Activated T-cell treated with anti-CD3 and anti-CD28 coated beads, Interleukin-2, amount 50 U/mL, for 48 hours (primary cell): ENCODE measurements around the gene UBB.

ENCODE experiments used
- DNase-seq, 2 experiments: peaks; one replicate each; pipeline ENCODE4 v3.0.0-alpha.2; 2020

Gene UBB

GRCh38 chr17:16419074-16419928 is 38.4 kb downstream of the UBB start:
- peak; percentile 74 to 80 for DNase-seq

GRCh38 chr17:16419929-16420271 is 39.0 kb downstream of the UBB start:
- peak; percentile 74 to 78 for DNase-seq

- no peak for DNase-seq
Observed at GRCh38 chr17:16422416-16422815, 41.5 kb downstream of the UBB start.

GRCh38 chr17:16423226-16423872 is 42.5 kb downstream of the UBB start:
- DNase-seq: no peak

- DNase-seq: no peak
Observed at GRCh38 chr17:16425202-16425601, 44.3 kb downstream of the UBB start.

GRCh38 chr17:16425698-16426659 is 45.1 kb downstream of the UBB start:
- DNase-seq: no peak

- DNase-seq: no peak
Observed at GRCh38 chr17:16427020-16427419, 46.1 kb downstream of the UBB start.

- peak; percentile 69 to 77 for DNase-seq
Observed at GRCh38 chr17:16428098-16428882, 47.4 kb downstream of the UBB start.

- DNase-seq: no peak
Observed at GRCh38 chr17:16429083-16429482, 48.2 kb downstream of the UBB start.

GRCh38 chr17:16430650-16431049 is 49.8 kb downstream of the UBB start:
- no peak for DNase-seq

GRCh38 chr17:16432017-16432416 is 51.1 kb downstream of the UBB start:
- DNase-seq: no peak
